Esophagus muscularis mucosa (tissue), 4 donors: Measurements from ENCODE around the gene PHF19. TPM values are rescaled to one million over a fixed set of nuclear protein-coding genes. Genes with fewer than 3 reads are reported as not detected.
A peak's percentile ranks its signal among the peaks of the same experiment; 100 is the strongest.

Experiments used
- DNase-seq: peaks from one replicate; pipeline ENCODE4 v3.0.0-alpha.2; 2017; ENCODE audit errors: extremely low spot score
- H3K27ac ChIP-seq, 4 donors: fragments of 200-600 bp; sonication (generic); replicated peaks in 1 of 4; 1 replicate in 3 of 4; 2 replicates in 1 of 4; pipeline ENCODE4 v1.5.1; 2016 to 2019; ENCODE audit warnings: mild to moderate bottlenecking in 1 of 4
- H3K27me3 ChIP-seq, 4 donors: fragments of 200-600 bp; sonication (generic); one replicate each; pipeline versions ENCODE4 v1.5.1 to v1.6.0; 2016 to 2019
- H3K36me3 ChIP-seq, 4 donors: fragments of 200-600 bp; sonication (generic); one replicate each; pipeline ENCODE4 v1.5.1; 2016 to 2019
- H3K4me1 ChIP-seq, 4 donors: fragments of 200-600 bp; sonication (generic); one replicate each; pipeline ENCODE4 v1.5.1; 2016 to 2019
- H3K4me3 ChIP-seq, 4 donors: fragments of 200-600 bp; sonication (generic); 1 replicate in 2 of 4; 2 replicates in 2 of 4; pipeline ENCODE4 v1.5.1; 2016 to 2019; ENCODE audit warnings: mild to moderate bottlenecking in 4 of 4, moderate library complexity in 1 of 4
- H3K9me3 ChIP-seq, 4 donors: fragments of 200-600 bp; sonication (generic); 1 replicate in 3 of 4; 2 replicates in 1 of 4; pipeline ENCODE4 v1.5.1; 2016 to 2019
- EP300 ChIP-seq: sonication (generic); formaldehyde crosslinking; IDR thresholded peaks from one replicate; pipeline ENCODE4 v1.6.1; 2017; ENCODE audit warnings: antibody characterized with exemption
- POLR2A ChIP-seq: fragments of 450-650 bp; IDR thresholded peaks from one replicate; pipeline ENCODE4 v1.6.1; 2017; ENCODE audit warnings: antibody characterized with exemption, moderate library complexity, mild to moderate bottlenecking, low read depth
- POLR2AphosphoS5 ChIP-seq, 2 donors: sonication (generic); formaldehyde crosslinking; IDR thresholded peaks; one replicate each; pipeline ENCODE4 v1.6.1; 2017; ENCODE audit warnings: antibody characterized with exemption in 2 of 2
- WGBS: methylation state at CpG from one replicate; pipeline ENCODE4 v1.1.5; 2018; 5-methylcytosine and 5-hydroxymethylcytosine counted together
- intact Hi-C: fragments of 100-400 bp; cut with DNase I; formaldehyde crosslinking; loops from one replicate; pipeline ENCODE4 v1.15.1; 2023
- total RNA-seq, 4 donors: library from RNA; depleted of rRNA; stranded (reverse); fragments of >200 nt; gene quantifications; one replicate each; pipeline versions ENCODE4 v1.1.0 to v1.2.1, GENCODE V29; 2016
- TF ChIP-seq, protein P1 (sequence below), 3 experiments: fragments of 200-600 bp in 2 of 3; fragments of 450-650 bp in 1 of 3; sonication (generic) in 2 of 3; IDR thresholded peaks; one replicate each; pipeline ENCODE4 v1.5.1; 2017 to 2019; ENCODE audit warnings: antibody characterized with exemption in 3 of 3, mild to moderate bottlenecking in 2 of 3, moderate library complexity in 1 of 3

Gene PHF19
- total RNA-seq, 4 donors from 2014 or later: 36.4 to 57.7 (median 47.8) TPM

DNA sequence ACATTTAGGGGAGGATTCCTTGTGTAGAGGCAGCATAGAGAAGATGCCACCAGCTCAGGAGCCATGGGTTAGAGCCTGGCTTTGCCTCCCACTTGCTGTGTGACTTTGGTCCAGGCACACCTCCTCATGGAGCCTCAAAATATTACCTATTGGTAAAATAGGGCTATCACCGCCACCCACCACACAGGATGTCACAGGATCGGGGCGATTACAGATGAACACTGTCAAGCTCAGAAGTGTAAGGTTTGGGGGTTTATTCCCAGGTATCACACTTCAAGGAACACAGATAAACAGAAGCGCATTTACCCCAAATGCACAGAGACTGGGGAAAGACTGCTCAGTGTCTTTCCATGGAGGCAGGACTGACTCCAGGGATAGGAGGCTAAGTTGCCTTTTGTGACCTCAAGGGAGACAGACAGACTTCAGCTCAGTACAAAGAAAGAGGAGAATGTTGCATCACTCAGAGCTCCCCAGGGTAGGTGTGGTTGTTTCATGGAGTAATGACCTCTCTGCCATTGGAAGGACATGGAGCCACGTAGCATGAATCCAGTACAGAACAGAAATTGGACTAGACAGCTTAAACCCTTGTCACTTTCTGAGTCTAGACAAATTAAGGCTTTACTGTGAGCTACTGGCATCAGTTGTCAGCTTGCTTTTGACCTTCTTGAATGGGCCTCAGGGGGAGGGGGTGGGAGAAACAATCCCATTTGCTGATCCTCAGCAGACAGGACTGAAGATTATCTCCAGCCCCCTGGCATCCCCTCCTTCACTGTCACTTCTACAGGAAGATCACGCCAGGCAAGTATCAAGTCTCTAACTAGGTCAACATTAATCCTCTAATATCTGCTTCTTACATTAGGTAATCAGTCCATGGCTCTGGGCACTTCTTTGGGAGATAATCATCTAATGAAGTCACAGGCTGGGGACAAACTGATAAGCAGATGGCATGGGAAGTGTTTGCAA, 43.1 kb upstream of the PHF19 start:
- DNase-seq: no peak
- Histone ChIP-seq H3K9me3 (peaks cover 0 to 3% (median 0%) of the 10 kb centered on the region in 4 donors), H3K27ac (peak overlapping the region; percentile 74 to 83 (median 80)), H3K4me1 (peaks cover 31 to 70% (median 60%) of the 10 kb centered on the region in 4 donors), H3K27me3 (no peaks in the 10 kb centered on the region), H3K4me3 (no peak overlapping the region), H3K36me3 (peaks cover 0 to 5% (median 0%) of the 10 kb centered on the region in 4 donors)
- TF ChIP-seq, protein P1, sequence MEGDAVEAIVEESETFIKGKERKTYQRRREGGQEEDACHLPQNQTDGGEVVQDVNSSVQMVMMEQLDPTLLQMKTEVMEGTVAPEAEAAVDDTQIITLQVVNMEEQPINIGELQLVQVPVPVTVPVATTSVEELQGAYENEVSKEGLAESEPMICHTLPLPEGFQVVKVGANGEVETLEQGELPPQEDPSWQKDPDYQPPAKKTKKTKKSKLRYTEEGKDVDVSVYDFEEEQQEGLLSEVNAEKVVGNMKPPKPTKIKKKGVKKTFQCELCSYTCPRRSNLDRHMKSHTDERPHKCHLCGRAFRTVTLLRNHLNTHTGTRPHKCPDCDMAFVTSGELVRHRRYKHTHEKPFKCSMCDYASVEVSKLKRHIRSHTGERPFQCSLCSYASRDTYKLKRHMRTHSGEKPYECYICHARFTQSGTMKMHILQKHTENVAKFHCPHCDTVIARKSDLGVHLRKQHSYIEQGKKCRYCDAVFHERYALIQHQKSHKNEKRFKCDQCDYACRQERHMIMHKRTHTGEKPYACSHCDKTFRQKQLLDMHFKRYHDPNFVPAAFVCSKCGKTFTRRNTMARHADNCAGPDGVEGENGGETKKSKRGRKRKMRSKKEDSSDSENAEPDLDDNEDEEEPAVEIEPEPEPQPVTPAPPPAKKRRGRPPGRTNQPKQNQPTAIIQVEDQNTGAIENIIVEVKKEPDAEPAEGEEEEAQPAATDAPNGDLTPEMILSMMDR (IDR thresholded peaks at IDR 0.05): no peak
- TF ChIP-seq POLR2AphosphoS5 (IDR thresholded peaks at IDR 0.05): no peak
- no peak for TF ChIP-seq POLR2A
- no peak for TF ChIP-seq EP300
- WGBS: 85% methylated on average over 3 of the region's 6 CpGs
- intact Hi-C loops: no loop called here

DNA sequence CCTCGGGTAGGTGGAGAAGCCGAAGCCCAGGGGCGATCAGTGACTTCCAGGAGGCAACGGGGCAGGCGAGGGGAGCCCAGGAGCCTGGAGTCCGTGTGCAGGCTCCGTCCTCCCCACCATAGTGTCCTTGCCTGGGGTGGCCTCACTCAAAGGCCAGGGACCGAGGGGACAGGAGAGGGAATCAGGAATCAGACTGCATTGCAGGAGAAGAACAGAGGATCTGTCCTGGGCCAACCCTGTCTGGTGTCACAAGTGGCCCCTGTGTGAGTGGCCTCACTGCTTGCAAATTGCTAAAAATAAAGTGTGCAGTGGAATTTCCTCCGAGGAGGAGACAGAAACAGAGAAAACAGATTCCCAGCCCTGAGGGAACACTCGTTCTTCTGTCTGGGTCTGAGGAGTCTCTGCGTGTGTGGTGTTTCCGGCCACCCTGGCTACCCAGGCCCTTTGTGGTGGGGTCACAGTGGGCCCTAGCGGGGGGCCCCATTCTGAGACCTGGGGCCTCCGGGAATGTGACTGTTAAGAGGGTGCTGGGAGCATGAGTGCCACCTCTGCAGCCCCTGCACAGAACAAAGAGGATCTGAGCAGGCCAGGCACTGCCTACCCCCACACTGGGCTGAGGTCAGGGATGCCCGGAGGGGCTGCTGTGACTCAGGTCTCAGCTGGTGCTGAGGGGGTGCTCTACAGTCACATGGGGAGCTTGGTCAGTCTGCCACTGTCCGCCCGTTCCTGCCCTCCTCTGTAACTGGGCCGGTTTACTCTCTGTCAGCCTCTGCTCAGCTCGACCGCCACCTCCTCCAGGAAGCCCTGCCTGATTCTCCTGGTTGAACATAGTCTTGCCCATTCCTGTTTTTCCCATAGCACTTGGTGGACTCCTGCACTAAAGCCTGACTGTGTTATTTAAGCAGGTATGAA, 42.2 kb upstream of the PHF19 start:
- no peak for DNase-seq
- intact Hi-C loops: no loop called here
- 73% methylated on average over 17 of the region's 20 CpGs for WGBS
- Histone ChIP-seq H3K27me3 (no peaks in the 10 kb centered on the region), H3K36me3 (peaks cover 0 to 5% (median 0%) of the 10 kb centered on the region in 4 donors), H3K4me1 (peaks cover 37 to 79% (median 68%) of the 10 kb centered on the region in 4 donors), H3K9me3 (peaks cover 0 to 3% (median 0%) of the 10 kb centered on the region in 4 donors), H3K4me3 (no peak overlapping the region), H3K27ac (peak overlapping the region; percentile 74 to 83 (median 80))
- TF ChIP-seq, protein P1 (IDR thresholded peaks at IDR 0.05): no peak
- peak in 1 of 2 donors; percentile 47 for TF ChIP-seq POLR2AphosphoS5 (IDR thresholded peaks at IDR 0.05)

DNA sequence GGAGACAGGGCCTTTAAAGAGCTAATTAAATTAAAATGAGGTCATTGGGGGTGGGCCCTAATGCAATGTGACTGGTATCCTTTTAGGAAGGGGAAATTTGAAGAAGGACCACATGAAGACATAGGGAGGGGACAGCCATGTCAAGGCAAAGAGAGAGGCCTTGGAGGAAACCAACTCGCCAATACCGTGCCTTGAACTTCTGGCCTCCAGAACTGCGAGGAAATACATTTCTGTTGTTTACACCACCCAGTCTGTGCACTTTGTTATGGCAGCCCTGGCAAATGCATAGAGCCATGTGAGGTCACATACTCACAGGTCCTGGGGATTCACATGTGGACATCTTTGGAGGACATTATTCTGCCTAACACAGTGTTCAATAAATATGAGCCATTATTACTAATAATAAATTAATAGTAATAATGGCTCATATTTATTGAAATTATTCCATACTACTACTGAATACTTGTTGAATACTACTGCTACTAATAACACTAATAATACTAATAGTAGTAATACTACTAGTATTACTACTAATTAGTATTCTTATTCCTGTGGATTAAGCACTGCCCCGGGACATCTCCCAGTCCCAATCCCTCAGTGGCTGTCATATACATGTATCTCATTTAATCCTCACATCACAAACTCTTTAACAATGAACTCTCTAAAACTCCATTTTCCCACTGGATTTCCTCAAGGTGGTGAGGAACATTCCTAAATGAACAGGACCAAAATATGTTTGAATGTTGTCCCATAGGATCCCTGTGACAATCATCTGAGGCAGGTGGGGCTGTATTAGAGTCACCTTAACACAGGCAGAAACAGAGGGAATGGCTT, 41.2 kb upstream of the PHF19 start:
- intact Hi-C loops: no loop called here
- peaks cover 0 to 3% (median 0%) of the 10 kb centered on the region in 4 donors for H3K9me3 ChIP-seq
- WGBS: 94% methylated on average over 4 of the region's 4 CpGs
- TF ChIP-seq EP300: no peak
- TF ChIP-seq, protein P1 (IDR thresholded peaks at IDR 0.05): no peak
- no peak for TF ChIP-seq POLR2AphosphoS5 (IDR thresholded peaks at IDR 0.05)
- no peak for TF ChIP-seq POLR2A
- peaks cover 37 to 85% (median 71%) of the 10 kb centered on the region in 4 donors for H3K4me1 ChIP-seq
- peaks cover 0 to 10% (median 4%) of the 10 kb centered on the region in 4 donors for H3K36me3 ChIP-seq
- DNase-seq: no peak
- H3K27ac ChIP-seq: peak overlapping the region; percentile 74 to 83 (median 80)
- H3K4me3 ChIP-seq: no peak overlapping the region
- no peaks in the 10 kb centered on the region for H3K27me3 ChIP-seq
